ENCODE results near the gene VPS26C. TPM values are rescaled to one million over a fixed set of nuclear protein-coding genes. Genes with fewer than 3 reads are reported as not detected.

Gene VPS26C
- total RNA-seq, 2 experiments from 2014 or later, result 31.8 to 36.0 TPM

- H3K9me3 ChIP-seq (ENCODE audit: control insufficient read depth in 1 of 2, insufficient read depth in 1 of 2, low read length in 2 of 2), result no peaks in the 10 kb centered on the region
- intact Hi-C loops (cut with DNase I, micrococcal nuclease), result no loop called here
- H3K4me3 ChIP-seq (ENCODE audit: low read length), result no peak overlapping the region
- H3K4me1 ChIP-seq (ENCODE audit: insufficient read depth, low read length), result peaks cover 11% of the 10 kb centered on the region
- TF ChIP-seq CTCF (IDR thresholded peaks at IDR 0.05), result no peak
- Mint-ChIP-seq H3K4me1 (ENCODE audit: low read depth) (peaks cover 14% of the 10 kb centered on the region), H3K27me3 (no peaks in the 10 kb centered on the region), H3K36me3 (ENCODE audit: low read depth) (peaks cover 53% of the 10 kb centered on the region), H3K4me3 (no peak overlapping the region), H3K27ac (no peak overlapping the region), H3K9me3 (no peaks in the 10 kb centered on the region)
- DNase-seq (no peak), ATAC-seq (ENCODE audit: poor library complexity) (no peak)
- ChIA-PET POLR2A (no interaction called here), CTCF (no interaction called here)
- no peak overlapping the region for H3K27ac ChIP-seq (ENCODE audit: low read depth in 1 of 2, low read length in 2 of 2)
- peaks cover 35% of the 10 kb centered on the region for H3K36me3 ChIP-seq (ENCODE audit: insufficient read depth, low read length)
- no peaks in the 10 kb centered on the region for H3K27me3 ChIP-seq (ENCODE audit: control insufficient read depth in 1 of 2, insufficient read depth in 2 of 2, low read length in 2 of 2)
These were observed 62.6 kb downstream of the VPS26C start for GRCh38 chr21:37204580-37204979.

- Histone ChIP-seq H3K4me3 (ENCODE audit: low read length) (no peak overlapping the region), H3K27ac (ENCODE audit: low read depth in 1 of 2, low read length in 2 of 2) (no peak overlapping the region), H3K9me3 (ENCODE audit: control insufficient read depth in 1 of 2, insufficient read depth in 1 of 2, low read length in 2 of 2) (no peaks in the 10 kb centered on the region), H3K27me3 (ENCODE audit: control insufficient read depth in 1 of 2, insufficient read depth in 2 of 2, low read length in 2 of 2) (no peaks in the 10 kb centered on the region), H3K4me1 (ENCODE audit: insufficient read depth, low read length) (peaks cover 2% of the 10 kb centered on the region), H3K36me3 (ENCODE audit: insufficient read depth, low read length) (peaks cover 50% of the 10 kb centered on the region)
- intact Hi-C loops (cut with DNase I, micrococcal nuclease), result no loop called here
- Mint-ChIP-seq H3K36me3 (ENCODE audit: low read depth) (peaks cover 71% of the 10 kb centered on the region), H3K27ac (no peak overlapping the region), H3K4me1 (ENCODE audit: low read depth) (peaks cover 4% of the 10 kb centered on the region), H3K9me3 (no peaks in the 10 kb centered on the region), H3K4me3 (no peak overlapping the region), H3K27me3 (no peaks in the 10 kb centered on the region)
- ChIA-PET POLR2A (no interaction called here), CTCF (no interaction called here)
- ATAC-seq (ENCODE audit: poor library complexity), result no peak
- DNase-seq, result no peak
- TF ChIP-seq CTCF (IDR thresholded peaks at IDR 0.05), result no peak
These were observed 64.7 kb downstream of the VPS26C start for GRCh38 chr21:37202221-37203110.

- POLR2A ChIA-PET, result no interaction called here
- Mint-ChIP-seq H3K4me1 (ENCODE audit: low read depth) (no peaks in the 10 kb centered on the region), H3K36me3 (ENCODE audit: low read depth) (peaks cover 83% of the 10 kb centered on the region), H3K9me3 (no peaks in the 10 kb centered on the region), H3K27me3 (no peaks in the 10 kb centered on the region), H3K4me3 (no peak overlapping the region), H3K27ac (no peak overlapping the region)
- Histone ChIP-seq H3K27ac (ENCODE audit: low read depth in 1 of 2, low read length in 2 of 2) (no peak overlapping the region), H3K27me3 (ENCODE audit: control insufficient read depth in 1 of 2, insufficient read depth in 2 of 2, low read length in 2 of 2) (no peaks in the 10 kb centered on the region), H3K36me3 (ENCODE audit: insufficient read depth, low read length) (peaks cover 63% of the 10 kb centered on the region), H3K4me1 (ENCODE audit: insufficient read depth, low read length) (no peaks in the 10 kb centered on the region), H3K4me3 (ENCODE audit: low read length) (no peak overlapping the region), H3K9me3 (ENCODE audit: control insufficient read depth in 1 of 2, insufficient read depth in 1 of 2, low read length in 2 of 2) (no peaks in the 10 kb centered on the region)
- CTCF ChIA-PET, result no interaction called here
- DNase-seq, result no peak
- intact Hi-C loops (cut with DNase I, micrococcal nuclease), result no loop called here
- ATAC-seq (ENCODE audit: poor library complexity), result no peak
- no peak for TF ChIP-seq CTCF (IDR thresholded peaks at IDR 0.05)
These were observed 66.3 kb downstream of the VPS26C start for GRCh38 chr21:37200641-37201480.

All from CD4-positive, alpha-beta T cell (primary cell).